Thyroid gland (tissue), 4 donors: ENCODE measurements around the gene PROX2.

Experiments
- CTCF ChIP-seq, 6 experiments: fragments of 200-600 bp in 3 of 6; fragments of 450-650 bp in 3 of 6; sonication (generic) in 3 of 6; IDR thresholded peaks; one replicate each; pipeline ENCODE4 v1.5.1; 2016 to 2019; ENCODE audit warnings: antibody characterized with exemption in 6 of 6, mild to moderate bottlenecking in 2 of 6, inconsistent platforms in 1 of 6, moderate library complexity in 1 of 6
- POLR2A ChIP-seq, 2 donors: fragments of 450-650 bp; IDR thresholded peaks; one replicate each; pipeline ENCODE4 v1.6.1; 2017; ENCODE audit warnings: antibody characterized with exemption in 2 of 2, mild to moderate bottlenecking in 2 of 2, moderate library complexity in 1 of 2

GRCh38 chr14:74875204-74875603, 741 bp downstream of the PROX2 start:
- TF ChIP-seq POLR2A (IDR thresholded peaks at IDR 0.05) (no peak), CTCF (IDR thresholded peaks at IDR 0.05) (no peak)
